ENCODE results near the gene IQSEC3. TPM values are rescaled to one million over a fixed set of nuclear protein-coding genes. Genes with fewer than 3 reads are reported as not detected.
A peak's percentile ranks its signal among the peaks of the same experiment; 100 is the strongest.

The IQSEC3 gene
- total and polyA plus RNA-seq, 4 donors, result 0.29 to 7.5 (median 1.5) TPM

GRCh38 chr12:111699-112493, 45.3 kb downstream of the IQSEC3 start:
- Histone ChIP-seq H3K4me3 (no peak overlapping the region), H3K36me3 (ENCODE audit: control insufficient read depth in 4 of 4, insufficient read depth in 4 of 4, low read length in 4 of 4) (no peaks in the 10 kb centered on the region), H3K27ac (ENCODE audit: low read depth in 1 of 2, low read length in 1 of 2) (no peak overlapping the region), H3K9ac (ENCODE audit: insufficient read depth in 1 of 2, low read length in 2 of 2) (no peak overlapping the region), H3K9me3 (ENCODE audit: control insufficient read depth in 4 of 4, insufficient read depth in 3 of 4, low read length in 3 of 4) (no peaks in the 10 kb centered on the region), H3K27me3 (ENCODE audit: control insufficient read depth in 3 of 3, insufficient read depth in 3 of 3, low read length in 2 of 3) (no peaks in the 10 kb centered on the region), H3K4me1 (ENCODE audit: control insufficient read depth in 5 of 5, insufficient read depth in 5 of 5, low read length in 5 of 5) (peaks cover 0 to 10% (median 0%) of the 10 kb centered on the region in 5 donors)
- no peak for ATAC-seq (ENCODE audit: insufficient read depth, low FRiP score)
- peak in 2 of 3 donors; percentile 37 to 60 for DNase-seq
- no peak for TF ChIP-seq CTCF (IDR thresholded peaks at IDR 0.05; ENCODE audit: control extremely low read depth, extremely low read depth)
- WGBS, 2 donors, result 35 to 51% methylated on average over 11 of the region's 11 CpGs

GRCh38 chr12:113347-113746, 46.8 kb downstream of the IQSEC3 start:
- H3K27me3 ChIP-seq (ENCODE audit: control insufficient read depth in 3 of 3, insufficient read depth in 3 of 3, low read length in 2 of 3), result no peaks in the 10 kb centered on the region
- H3K9me3 ChIP-seq (ENCODE audit: control insufficient read depth in 4 of 4, insufficient read depth in 3 of 4, low read length in 3 of 4), result no peaks in the 10 kb centered on the region
- H3K4me3 ChIP-seq, result no peak overlapping the region
- TF ChIP-seq CTCF (IDR thresholded peaks at IDR 0.05; ENCODE audit: control extremely low read depth, extremely low read depth), result no peak
- no peak for ATAC-seq (ENCODE audit: insufficient read depth, low FRiP score)
- no peak overlapping the region for H3K27ac ChIP-seq (ENCODE audit: low read depth in 1 of 2, low read length in 1 of 2)
- peaks cover 0 to 10% (median 0%) of the 10 kb centered on the region in 5 donors for H3K4me1 ChIP-seq (ENCODE audit: control insufficient read depth in 5 of 5, insufficient read depth in 5 of 5, low read length in 5 of 5)
- no peak for DNase-seq
- 74 to 76% methylated on average over 4 of the region's 4 CpGs for WGBS, 2 donors
- H3K36me3 ChIP-seq (ENCODE audit: control insufficient read depth in 4 of 4, insufficient read depth in 4 of 4, low read length in 4 of 4), result no peaks in the 10 kb centered on the region
- no peak overlapping the region for H3K9ac ChIP-seq (ENCODE audit: insufficient read depth in 1 of 2, low read length in 2 of 2)

- no peak overlapping the region for H3K27ac ChIP-seq (ENCODE audit: low read depth in 1 of 2, low read length in 1 of 2)
- 71 to 75% methylated on average over 4 of the region's 4 CpGs for WGBS, 2 donors
- DNase-seq, result no peak
- H3K9ac ChIP-seq (ENCODE audit: insufficient read depth in 1 of 2, low read length in 2 of 2), result no peak overlapping the region
- peaks cover 0 to 5% (median 0%) of the 10 kb centered on the region in 5 donors for H3K4me1 ChIP-seq (ENCODE audit: control insufficient read depth in 5 of 5, insufficient read depth in 5 of 5, low read length in 5 of 5)
- H3K4me3 ChIP-seq, result no peak overlapping the region
- peaks cover 0 to 2% (median 0%) of the 10 kb centered on the region in 4 donors for H3K9me3 ChIP-seq (ENCODE audit: control insufficient read depth in 4 of 4, insufficient read depth in 3 of 4, low read length in 3 of 4)
- no peak for TF ChIP-seq CTCF (IDR thresholded peaks at IDR 0.05; ENCODE audit: control extremely low read depth, extremely low read depth)
- no peak for ATAC-seq (ENCODE audit: insufficient read depth, low FRiP score)
- H3K36me3 ChIP-seq (ENCODE audit: control insufficient read depth in 4 of 4, insufficient read depth in 4 of 4, low read length in 4 of 4), result no peaks in the 10 kb centered on the region
- H3K27me3 ChIP-seq (ENCODE audit: control insufficient read depth in 3 of 3, insufficient read depth in 3 of 3, low read length in 2 of 3), result no peaks in the 10 kb centered on the region
Observed at GRCh38 chr12:114626-115211, 48.2 kb downstream of the IQSEC3 start.
